HT-29 (cell line): ENCODE measurements around the gene TBL1Y. TPM values are rescaled to one million over a fixed set of nuclear protein-coding genes. Genes with fewer than 3 reads are reported as not detected.
"Not testable (repeated sequence)": the region's sequence is repeated elsewhere in the genome, so short reads cannot be mapped to it uniquely, and the experiment has no call there.

Experiments
- DNase-seq: peaks from one replicate; pipeline ENCODE4 v3.0.0-alpha.2; 2015; ENCODE audit warnings: low spot score
- total RNA-seq: library from RNA; depleted of rRNA; stranded (reverse); fragments of >200 nt; shearing (Covaris generic); gene quantifications from 2 replicates; pipeline ENCODE4 v1.2.3, GENCODE V29; 2014; rRNA removed

TBL1Y gene
- not detected in 2 replicates for total RNA-seq

- no peak for DNase-seq
Observed at GRCh38 chrY:6910372-6911252, at the start of gene TBL1Y. TSS of gene TBL1Y (plus strand) at chrY:6910697. CDS start at chrY:7025085, 114,388 bp downstream.

GRCh38 chrY:6894496-6894895 lies 16.0 kb upstream of the TBL1Y start:
- DNase-seq = no peak

GRCh38 chrY:6895236-6895635 lies 15.3 kb upstream of the TBL1Y start:
- DNase-seq = no peak

GRCh38 chrY:6902116-6902515 lies 8.4 kb upstream of the TBL1Y start:
- DNase-seq = not testable (repeated sequence)

GRCh38 chrY:6907591-6907990 lies 2.9 kb upstream of the TBL1Y start:
- no peak for DNase-seq

- not testable (repeated sequence) for DNase-seq
Observed at GRCh38 chrY:6908021-6908420, 2.5 kb upstream of the TBL1Y start.

GRCh38 chrY:6909118-6909521 lies 1.4 kb upstream of the TBL1Y start:
- DNase-seq = no peak

GRCh38 chrY:6909856-6910255 lies 641 bp upstream of the TBL1Y start:
- no peak for DNase-seq

- DNase-seq = no peak
Observed at GRCh38 chrY:6911253-6911881, 870 bp downstream of the TBL1Y start, which contains the start of gene AMELY. TSS of gene AMELY (minus strand) at chrY:6911752. CDS start at chrY:6872608, 39,144 bp downstream.

GRCh38 chrY:6913362-6913761 lies 2.9 kb downstream of the TBL1Y start:
- no peak for DNase-seq

GRCh38 chrY:6921061-6921460 lies 10.6 kb downstream of the TBL1Y start:
- no peak for DNase-seq

GRCh38 chrY:6928265-6928664 lies 17.8 kb downstream of the TBL1Y start:
- DNase-seq = no peak

- no peak for DNase-seq
Observed at GRCh38 chrY:6929237-6929636, 18.7 kb downstream of the TBL1Y start.

- no peak for DNase-seq
Observed at GRCh38 chrY:6931779-6932396, 21.4 kb downstream of the TBL1Y start.

- no peak for DNase-seq
Observed at GRCh38 chrY:6935497-6935896, 25.0 kb downstream of the TBL1Y start.

GRCh38 chrY:6947695-6948094 lies 37.2 kb downstream of the TBL1Y start:
- no peak for DNase-seq

- no peak for DNase-seq
Observed at GRCh38 chrY:6948378-6948777, 37.9 kb downstream of the TBL1Y start.

GRCh38 chrY:6949947-6950346 lies 39.5 kb downstream of the TBL1Y start:
- no peak for DNase-seq

- DNase-seq = no peak
Observed at GRCh38 chrY:6964732-6965131, 54.2 kb downstream of the TBL1Y start.

GRCh38 chrY:6966521-6966920 lies 56.0 kb downstream of the TBL1Y start:
- DNase-seq = no peak

GRCh38 chrY:6967736-6968135 lies 57.2 kb downstream of the TBL1Y start:
- DNase-seq = no peak

- no peak for DNase-seq
Observed at GRCh38 chrY:6968191-6968590, 57.7 kb downstream of the TBL1Y start.
